Osteocyte (in vitro differentiated cells): Measurements from ENCODE around the gene PROB1. TPM values are rescaled to one million over a fixed set of nuclear protein-coding genes. Genes with fewer than 3 reads are reported as not detected.

Source experiments
- DNase-seq: peaks from one replicate; pipeline ENCODE4 v3.0.0; 2021; ENCODE audit warnings: mixed read lengths; ENCODE audit not compliant: unreplicated experiment; ENCODE audit errors: extremely low spot score
- H3K27ac Mint-ChIP-seq: one replicate; pipeline ENCODE4 v1.8.0; 2021; ENCODE audit warnings: mild to moderate bottlenecking, mixed read lengths; ENCODE audit not compliant: unreplicated experiment
- H3K27me3 Mint-ChIP-seq: one replicate; pipeline ENCODE4 v1.8.0; 2021; ENCODE audit warnings: mixed read lengths; ENCODE audit not compliant: unreplicated experiment
- H3K36me3 Mint-ChIP-seq: one replicate; pipeline ENCODE4 v1.8.0; 2021; ENCODE audit warnings: mixed read lengths; ENCODE audit not compliant: unreplicated experiment
- H3K4me1 Mint-ChIP-seq: one replicate; pipeline ENCODE4 v1.8.0; 2021; ENCODE audit warnings: mixed read lengths; ENCODE audit not compliant: unreplicated experiment
- H3K4me3 Mint-ChIP-seq: one replicate; pipeline ENCODE4 v1.8.0; 2021; ENCODE audit warnings: mild to moderate bottlenecking, moderate library complexity, mixed read lengths; ENCODE audit not compliant: unreplicated experiment
- H3K9me3 Mint-ChIP-seq: one replicate; pipeline ENCODE4 v1.8.0; 2021; ENCODE audit warnings: mixed read lengths; ENCODE audit not compliant: unreplicated experiment
- CTCF ChIP-seq: fragments of 200-600 bp; sonication (generic); IDR thresholded peaks from 2 replicates; pipeline ENCODE4 v1.5.0; 2021; ENCODE audit warnings: antibody characterized with exemption, mild to moderate bottlenecking, moderate library complexity
- total RNA-seq: library from RNA; stranded (reverse); gene quantifications from 2 replicates; pipeline ENCODE4 v1.2.1, GENCODE V29; 2021

Gene PROB1
- total RNA-seq, 1 donor from 2014 or later, result 1.5 TPM

- no peak for DNase-seq
- H3K9me3 Mint-ChIP-seq, result no peaks in the 10 kb centered on the region
- H3K4me1 Mint-ChIP-seq, result peaks cover 2% of the 10 kb centered on the region
- no peak overlapping the region for H3K27ac Mint-ChIP-seq
- no peak for TF ChIP-seq CTCF
- H3K4me3 Mint-ChIP-seq, result no peak overlapping the region
- peaks cover under 1% of the 10 kb centered on the region for H3K36me3 Mint-ChIP-seq
- H3K27me3 Mint-ChIP-seq, result no peaks in the 10 kb centered on the region
These were observed 15.1 kb downstream of the PROB1 start for GRCh38 chr5:139379626-139380449.

DNA sequence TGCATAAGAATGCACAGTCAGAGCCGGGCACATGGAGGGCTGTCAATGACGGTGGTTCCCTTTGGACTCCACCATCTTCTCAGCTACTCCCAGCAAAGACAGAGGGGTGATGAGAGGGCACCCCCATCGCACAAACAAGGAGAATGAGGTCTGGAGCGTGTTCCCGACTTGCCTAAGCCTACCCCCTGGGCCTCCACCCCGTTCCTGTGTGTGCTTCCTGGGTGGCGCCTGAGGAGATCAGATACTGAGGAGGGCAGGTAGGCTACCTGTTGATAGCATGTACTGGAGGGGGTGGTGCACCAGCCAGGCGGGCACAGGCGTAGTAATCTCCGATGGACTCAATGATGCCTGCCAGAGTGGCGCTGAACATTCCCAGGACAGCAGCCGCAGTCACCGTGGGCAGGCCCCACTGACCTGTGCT is 16.0 kb downstream of the PROB1 start:
- peaks cover under 1% of the 10 kb centered on the region for H3K4me1 Mint-ChIP-seq
- H3K27me3 Mint-ChIP-seq, result no peaks in the 10 kb centered on the region
- no peak overlapping the region for H3K4me3 Mint-ChIP-seq
- H3K27ac Mint-ChIP-seq, result no peak overlapping the region
- no peaks in the 10 kb centered on the region for H3K9me3 Mint-ChIP-seq
- peaks cover 3% of the 10 kb centered on the region for H3K36me3 Mint-ChIP-seq
- no peak for DNase-seq
- TF ChIP-seq CTCF, result no peak

DNA sequence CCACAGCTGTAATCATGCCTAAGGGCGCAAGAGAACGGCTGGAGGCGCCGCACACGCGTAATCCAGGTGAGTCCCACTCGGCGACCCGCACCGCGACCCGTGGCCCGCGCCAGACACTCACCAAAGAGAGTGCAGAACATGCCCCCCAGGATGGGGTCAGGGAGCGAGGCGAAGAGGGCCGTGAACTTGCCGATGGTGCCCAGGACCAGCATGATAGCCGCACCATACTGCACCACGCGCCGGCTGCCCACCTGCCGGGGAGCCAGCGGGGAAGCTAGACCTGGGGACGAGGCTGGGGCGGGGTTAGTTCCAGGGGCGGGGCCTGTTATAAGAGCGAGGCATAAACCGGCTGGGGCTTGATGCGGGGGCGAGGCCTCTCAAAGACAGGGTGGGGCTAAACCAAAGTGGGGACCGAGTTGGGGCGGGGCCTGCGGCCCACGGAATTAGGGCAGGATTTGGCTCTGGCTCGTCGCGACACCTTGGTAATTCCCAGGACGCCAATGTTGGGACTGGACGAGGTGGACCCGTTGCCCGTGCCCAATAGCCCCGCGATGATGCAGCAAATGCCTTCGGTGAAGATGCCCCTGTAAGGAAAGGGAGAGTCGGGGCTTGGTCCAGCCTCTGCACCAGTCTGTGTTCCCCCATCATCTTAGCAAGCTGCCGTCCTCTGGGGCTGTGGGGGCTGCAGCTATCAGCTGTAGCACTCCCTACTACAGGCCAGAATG is 16.6 kb downstream of the PROB1 start:
- no peaks in the 10 kb centered on the region for H3K27me3 Mint-ChIP-seq
- peaks cover 6% of the 10 kb centered on the region for H3K4me1 Mint-ChIP-seq
- H3K4me3 Mint-ChIP-seq, result no peak overlapping the region
- no peak for DNase-seq
- no peak for TF ChIP-seq CTCF
- H3K9me3 Mint-ChIP-seq, result no peaks in the 10 kb centered on the region
- peaks cover 3% of the 10 kb centered on the region for H3K36me3 Mint-ChIP-seq
- no peak overlapping the region for H3K27ac Mint-ChIP-seq

- no peaks in the 10 kb centered on the region for H3K27me3 Mint-ChIP-seq
- no peaks in the 10 kb centered on the region for H3K9me3 Mint-ChIP-seq
- DNase-seq, result no peak
- H3K4me3 Mint-ChIP-seq, result no peak overlapping the region
- peaks cover 7% of the 10 kb centered on the region for H3K36me3 Mint-ChIP-seq
- TF ChIP-seq CTCF, result no peak
- H3K27ac Mint-ChIP-seq, result no peak overlapping the region
- H3K4me1 Mint-ChIP-seq, result peaks cover 8% of the 10 kb centered on the region
These were observed 17.7 kb downstream of the PROB1 start for GRCh38 chr5:139377226-139377625.

DNA sequence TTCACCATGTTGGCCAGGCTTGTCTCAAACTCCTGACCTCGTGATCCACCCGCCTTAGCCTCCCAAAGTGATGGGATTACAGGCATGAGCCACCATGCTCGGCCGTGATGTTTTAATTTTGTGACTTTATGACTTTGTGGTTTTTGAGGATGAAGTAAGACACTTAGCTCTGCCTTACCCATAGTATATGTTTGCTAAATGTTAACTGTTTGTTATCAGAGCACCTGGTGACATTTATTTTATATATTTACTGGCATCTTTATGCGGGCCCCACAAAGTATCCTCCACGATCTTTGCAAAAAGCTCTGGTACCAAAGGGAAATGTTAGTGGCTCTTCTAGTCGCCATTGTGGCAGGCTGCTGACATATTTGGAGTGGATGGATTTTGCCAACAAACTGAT is 18.5 kb downstream of the PROB1 start:
- H3K27me3 Mint-ChIP-seq, result no peaks in the 10 kb centered on the region
- TF ChIP-seq CTCF, result no peak
- no peak for DNase-seq
- H3K27ac Mint-ChIP-seq, result no peak overlapping the region
- H3K9me3 Mint-ChIP-seq, result no peaks in the 10 kb centered on the region
- H3K36me3 Mint-ChIP-seq, result peaks cover 14% of the 10 kb centered on the region
- H3K4me1 Mint-ChIP-seq, result peaks cover 8% of the 10 kb centered on the region
- H3K4me3 Mint-ChIP-seq, result no peak overlapping the region
